GM10847 (cell line): Measurements from ENCODE around the gene MYRIP.

ENCODE experiments used
- POLR2A ChIP-seq: IDR thresholded peaks from 2 replicates; pipeline ENCODE4 v1.6.1; 2011; ENCODE audit not compliant: insufficient read length; ENCODE audit errors: extremely low read depth

MYRIP gene

DNA sequence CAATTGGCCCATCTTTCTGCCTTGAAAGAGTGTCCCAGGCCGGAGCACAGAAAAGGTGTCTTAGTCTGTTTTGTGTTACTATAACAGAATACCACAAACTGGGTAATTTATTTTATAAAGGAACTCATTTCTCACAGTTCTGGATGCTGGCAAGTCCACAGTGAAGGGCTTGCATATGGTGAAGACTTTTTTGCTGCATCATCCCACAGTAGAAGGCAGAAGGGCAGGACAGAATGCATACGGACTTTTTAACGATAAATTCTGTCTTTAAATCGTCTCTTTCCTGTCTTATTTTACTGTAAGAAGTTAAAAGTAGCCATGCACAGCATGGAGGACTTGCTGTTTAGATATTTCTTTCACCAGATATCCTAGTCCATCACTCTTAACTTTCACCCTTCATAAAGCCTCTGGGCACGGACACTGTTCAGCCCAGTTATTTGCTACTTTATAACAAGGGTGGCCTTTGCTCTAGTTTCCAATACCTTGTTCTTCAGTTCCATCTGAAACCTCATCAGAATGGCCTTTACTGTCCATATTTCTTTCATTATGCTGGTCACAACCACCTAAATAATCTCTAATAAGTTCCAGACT, 489.8 kb downstream of the MYRIP start:
- no peak for TF ChIP-seq POLR2A

DNA sequence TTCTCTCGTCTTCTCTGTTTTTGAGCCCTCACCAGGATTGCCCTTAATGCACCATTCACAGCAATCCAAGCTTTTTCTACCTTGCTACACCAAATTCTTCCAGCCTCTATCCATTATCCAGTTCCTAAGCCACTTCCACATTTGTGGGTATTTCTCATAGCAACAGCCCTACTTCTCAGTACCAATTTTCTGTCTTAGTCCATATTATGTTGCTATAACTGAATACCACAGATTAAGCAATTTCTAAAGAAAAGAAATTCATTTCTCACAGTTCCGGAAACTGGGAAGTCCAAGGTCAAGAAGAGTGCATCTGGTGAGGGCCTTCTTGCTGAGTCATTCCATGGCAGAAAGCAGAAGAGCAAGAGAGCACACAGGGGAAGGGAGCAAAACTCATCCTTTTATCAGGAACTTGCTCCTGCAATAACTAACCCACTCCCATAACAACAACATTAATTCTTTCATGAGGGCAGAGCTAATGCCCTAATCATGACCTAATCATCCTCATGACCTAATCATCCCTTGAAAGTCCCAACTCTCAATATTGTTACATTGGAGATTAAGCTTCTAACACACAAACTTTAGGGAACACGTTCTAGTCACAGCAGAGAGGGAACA, 490.4 kb downstream of the MYRIP start:
- TF ChIP-seq POLR2A = no peak

DNA sequence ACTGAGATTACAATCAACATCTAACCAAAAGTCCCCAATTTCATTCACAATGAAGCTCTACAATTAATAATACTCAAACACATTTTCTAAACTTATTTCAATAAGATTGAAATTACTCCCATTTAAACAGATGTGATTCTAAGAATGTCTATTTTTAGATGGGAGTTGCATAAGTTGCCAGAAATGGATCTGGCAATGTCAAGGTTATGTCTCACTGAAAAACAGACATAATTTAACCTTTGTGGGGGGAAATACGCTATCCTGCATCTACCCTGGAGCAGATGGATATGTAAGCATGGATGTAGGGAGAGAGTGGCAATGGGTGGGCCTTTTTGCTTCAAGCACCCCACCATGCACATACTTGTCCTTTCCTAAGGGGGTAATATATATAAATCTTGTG, 493.4 kb downstream of the MYRIP start:
- TF ChIP-seq POLR2A = no peak

DNA sequence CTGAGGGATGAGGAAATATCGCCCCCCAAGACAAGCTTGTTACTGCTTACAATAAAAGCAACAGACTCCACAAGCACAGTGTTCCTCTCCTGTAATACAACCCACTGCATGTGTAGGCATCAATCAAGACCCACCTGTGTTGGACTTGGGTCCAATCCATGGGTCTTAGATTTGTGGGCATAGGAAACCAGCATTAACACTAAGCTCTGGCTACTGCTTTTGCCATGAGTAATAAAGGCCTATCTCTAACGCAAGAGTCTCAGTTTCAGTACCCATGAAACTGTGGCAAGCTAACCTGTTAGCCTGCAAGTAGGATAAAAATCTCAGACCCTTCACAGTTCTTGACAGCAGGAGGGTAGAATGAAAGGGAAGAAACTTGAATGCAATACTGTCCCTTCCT, 494.9 kb downstream of the MYRIP start:
- no peak for TF ChIP-seq POLR2A

DNA sequence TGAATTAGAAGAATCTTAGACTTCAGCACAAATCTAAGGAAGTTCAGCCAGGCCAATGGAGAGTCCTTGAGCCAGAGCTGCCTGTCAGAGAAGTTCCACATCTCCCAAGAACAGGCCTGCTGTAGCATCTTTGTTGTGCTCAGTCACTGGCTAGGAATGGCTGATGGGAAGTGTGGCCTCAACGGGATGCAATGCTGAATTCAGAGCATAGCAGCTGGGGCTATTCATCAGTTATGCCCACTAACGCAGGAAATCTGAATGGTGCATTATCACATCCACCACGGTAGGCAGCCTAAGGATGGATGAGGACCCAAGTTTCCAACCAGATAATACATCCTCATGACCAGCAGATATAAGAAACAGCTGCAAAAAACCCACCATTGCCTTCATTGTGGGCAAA, 496.9 kb downstream of the MYRIP start:
- no peak for TF ChIP-seq POLR2A

DNA sequence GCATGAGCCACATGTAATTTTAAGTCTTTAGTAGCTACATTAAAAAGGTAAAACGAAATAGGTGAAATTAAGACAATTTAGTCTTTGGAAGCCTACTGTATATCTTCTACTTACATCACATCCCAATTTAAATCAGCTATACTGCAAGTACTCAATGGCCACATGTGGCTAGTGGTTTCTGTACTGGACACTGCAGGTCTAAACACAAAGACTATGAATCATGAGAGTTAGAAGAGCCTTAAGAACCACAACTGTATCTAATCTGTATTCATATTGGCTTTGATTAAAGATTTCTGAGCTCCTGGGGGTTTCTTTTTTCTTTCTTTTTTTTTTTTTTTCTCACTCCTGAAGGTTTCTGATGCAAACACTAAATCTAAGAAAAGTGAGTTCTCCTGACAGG, 497.8 kb downstream of the MYRIP start:
- no peak for TF ChIP-seq POLR2A

DNA sequence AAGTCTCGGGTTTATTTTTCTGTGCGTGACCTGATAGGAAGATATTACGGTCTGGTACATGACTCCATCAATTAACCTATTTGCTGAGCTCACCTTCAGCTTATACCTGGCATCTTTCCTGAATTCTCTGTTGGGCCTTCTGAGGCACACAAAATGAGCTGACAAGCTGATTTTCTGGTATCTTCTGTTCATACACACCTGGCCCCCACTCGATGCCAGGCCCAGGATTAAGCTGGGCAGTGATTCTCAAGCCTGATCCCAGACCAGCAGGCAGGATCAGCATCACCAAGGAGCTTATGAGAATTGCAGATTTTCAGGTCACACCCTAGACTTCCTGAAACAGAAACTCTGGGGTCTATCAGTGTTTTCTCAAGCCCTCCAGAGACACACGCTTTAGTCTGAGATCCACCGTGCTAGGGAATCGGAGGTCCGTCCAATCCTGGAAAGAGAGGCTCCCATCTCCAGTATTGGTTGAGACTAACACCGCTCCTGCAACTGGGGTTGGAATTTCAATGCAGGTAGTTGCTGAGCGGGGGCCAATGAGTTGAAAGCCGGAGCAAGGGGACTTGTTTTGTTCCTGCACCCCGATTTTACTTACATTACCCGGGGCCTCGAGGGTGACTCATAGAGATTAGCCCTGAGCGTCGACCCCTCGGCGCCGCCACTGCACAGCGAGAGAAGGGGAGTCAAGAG, 499.5 kb downstream of the MYRIP start:
- TF ChIP-seq POLR2A = no peak

DNA sequence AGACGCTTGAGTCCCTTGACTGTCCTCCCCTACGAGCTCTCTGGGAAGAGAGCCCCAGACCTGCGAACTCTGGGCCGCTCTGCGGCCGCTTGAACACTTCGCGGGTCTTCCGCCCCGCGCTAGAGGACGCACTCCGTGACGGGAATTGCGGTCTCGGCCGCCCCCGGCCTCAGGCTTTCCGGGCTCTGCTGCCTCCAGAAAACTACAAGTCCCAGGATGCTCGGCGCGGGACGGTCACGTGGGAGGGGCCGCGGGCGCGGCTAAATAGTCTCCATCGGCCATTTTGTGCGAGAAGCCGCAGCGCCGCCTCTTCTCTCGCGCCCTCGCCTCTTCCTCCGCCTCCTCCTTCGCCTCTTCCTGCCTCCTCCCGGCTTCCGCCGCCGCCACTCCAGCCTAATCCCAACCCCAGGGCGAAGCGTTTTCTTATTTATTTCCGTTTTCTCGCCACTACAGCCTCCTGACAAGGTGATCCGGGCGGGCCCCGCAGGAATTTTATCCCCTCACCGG, 500.1 kb downstream of the MYRIP start, which contains the start of gene EIF1B:
Gene EIF1B, plus strand, starts transcription at position 290 of the 507 bp plus-strand sequence. CDS start 235 bp downstream, outside the sequence.
- TF ChIP-seq POLR2A = peak; percentile 52
